GM08714 (cell line): ENCODE data around the gene EVA1B.

Experiments used
- H3K4me3 ChIP-seq: fragments of 200-500 bp; sonication (Bioruptor generic); 2 replicates; pipeline ENCODE4 v1.5.1; 2014; ENCODE audit warnings: mild to moderate bottlenecking, low read length, inconsistent platforms
- ZNF274 ChIP-seq: IDR thresholded peaks from 2 replicates; pipeline ENCODE4 v1.6.1; 2012; ENCODE audit warnings: mild to moderate bottlenecking, low read depth, low read length

The EVA1B gene

DNA sequence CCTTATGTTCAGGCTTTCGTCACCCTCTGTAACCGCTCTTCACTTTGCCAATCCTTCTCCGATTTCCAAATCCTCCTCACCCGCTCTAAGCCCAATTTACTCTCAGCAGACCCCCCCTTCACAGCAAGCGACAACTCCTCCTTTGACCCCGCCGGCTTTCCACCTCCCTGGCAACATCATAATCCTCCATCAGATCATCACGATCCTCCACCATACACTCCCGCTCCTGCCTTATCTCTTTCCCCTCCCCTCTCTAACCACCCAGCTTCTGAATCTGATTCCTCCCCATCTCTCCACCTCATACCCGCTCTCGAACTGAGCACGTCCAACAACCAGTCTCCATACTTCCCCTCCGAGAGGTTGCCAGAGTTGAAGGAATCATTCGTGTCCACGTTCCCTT is 7.5 kb upstream of the EVA1B start:
- no peak for TF ChIP-seq ZNF274
- H3K4me3 ChIP-seq = no peak overlapping the region

DNA sequence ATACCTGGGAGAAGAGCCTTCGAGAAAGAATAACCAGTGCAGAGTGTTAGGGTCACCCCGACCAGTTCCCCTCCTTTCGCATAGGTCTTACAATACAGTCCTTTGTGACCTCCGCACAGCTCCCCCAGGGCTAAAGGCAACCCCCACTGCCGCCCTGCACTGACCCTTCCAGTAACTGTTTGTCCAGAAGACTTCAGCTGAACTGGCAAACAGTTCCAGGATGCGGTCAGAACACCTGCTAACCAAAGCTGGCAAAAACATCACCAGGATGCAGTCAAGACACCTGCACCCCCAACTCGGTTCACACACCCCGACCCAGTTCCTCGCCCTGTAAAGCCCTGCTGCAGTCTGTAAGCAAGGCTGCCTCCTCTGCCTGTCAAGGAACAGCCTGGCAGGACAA is 6.4 kb upstream of the EVA1B start:
- H3K4me3 ChIP-seq = no peak overlapping the region
- no peak for TF ChIP-seq ZNF274

DNA sequence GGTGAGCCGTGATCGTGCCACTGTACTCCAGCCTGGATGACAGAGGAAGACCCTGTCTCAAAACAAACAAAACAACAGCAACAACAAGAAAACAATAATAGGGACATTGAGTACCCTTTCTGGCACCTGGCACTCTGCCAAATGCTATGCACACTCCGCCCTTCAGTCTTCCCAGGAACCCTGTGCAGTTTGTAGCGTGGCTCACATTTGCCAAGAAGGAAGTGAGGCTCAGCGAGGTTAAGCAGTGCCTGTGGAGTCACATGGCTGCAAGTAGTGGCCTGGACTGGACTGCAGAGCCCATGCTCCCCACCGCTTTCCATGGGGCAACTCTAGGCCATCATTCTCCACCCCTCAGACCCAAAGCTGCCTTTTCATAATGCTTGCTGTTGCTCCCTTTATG is 5.3 kb upstream of the EVA1B start:
- H3K4me3 ChIP-seq = no peak overlapping the region
- TF ChIP-seq ZNF274 = no peak

DNA sequence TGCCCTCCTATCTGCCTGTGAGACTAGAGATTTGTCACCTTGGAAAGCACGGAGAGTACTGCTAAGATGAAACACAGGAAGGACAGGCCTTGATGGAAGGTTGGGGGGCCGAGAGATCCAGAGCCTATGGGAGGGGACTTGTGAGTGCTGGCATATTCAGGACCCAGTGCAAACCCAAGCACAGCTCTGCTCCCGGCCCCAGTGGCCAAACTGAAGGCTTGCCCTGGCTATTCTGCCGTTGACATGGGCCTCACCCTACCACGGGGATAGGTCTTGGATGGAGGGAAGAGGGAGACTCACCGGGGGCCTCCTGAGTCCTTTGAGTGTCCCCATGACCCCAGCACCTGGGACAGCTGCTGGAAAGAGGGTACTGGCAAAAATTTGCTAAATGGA is 4.6 kb upstream of the EVA1B start:
- H3K4me3 ChIP-seq = no peak overlapping the region
- TF ChIP-seq ZNF274 = no peak

DNA sequence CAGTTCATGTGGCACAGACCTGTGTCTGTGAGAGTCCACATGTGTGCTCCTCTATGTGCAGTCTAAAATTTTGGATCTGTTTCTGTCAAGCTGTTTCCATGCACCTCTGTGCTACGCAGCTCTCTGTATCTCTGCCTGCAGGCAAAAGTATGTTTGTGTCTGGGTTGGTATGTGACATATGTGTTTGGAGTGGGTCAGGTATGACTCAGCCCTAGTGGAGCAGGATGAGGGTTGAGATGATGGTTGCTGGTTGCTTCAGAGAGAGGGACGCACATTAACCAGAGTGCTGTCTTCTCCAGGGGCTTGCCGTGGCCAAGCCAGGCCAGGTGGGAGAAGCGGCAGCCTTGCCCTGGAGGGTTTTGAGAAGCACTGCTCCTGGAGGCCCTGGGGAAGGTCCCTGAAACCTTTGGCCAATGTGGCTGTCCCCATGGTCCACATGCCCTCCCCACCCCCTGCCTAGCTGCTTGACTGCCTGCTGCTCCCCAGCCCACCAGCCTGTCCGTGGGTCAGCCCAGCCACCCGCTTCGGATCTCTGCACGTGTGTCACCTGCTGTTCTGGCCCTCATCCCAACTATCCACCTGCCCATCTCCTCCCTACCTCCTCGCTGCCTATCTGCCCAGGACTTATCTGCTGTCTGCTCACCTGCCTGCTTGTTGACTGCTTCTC is 4.1 kb upstream of the EVA1B start:
- no peak overlapping the region for H3K4me3 ChIP-seq
- TF ChIP-seq ZNF274 = no peak

DNA sequence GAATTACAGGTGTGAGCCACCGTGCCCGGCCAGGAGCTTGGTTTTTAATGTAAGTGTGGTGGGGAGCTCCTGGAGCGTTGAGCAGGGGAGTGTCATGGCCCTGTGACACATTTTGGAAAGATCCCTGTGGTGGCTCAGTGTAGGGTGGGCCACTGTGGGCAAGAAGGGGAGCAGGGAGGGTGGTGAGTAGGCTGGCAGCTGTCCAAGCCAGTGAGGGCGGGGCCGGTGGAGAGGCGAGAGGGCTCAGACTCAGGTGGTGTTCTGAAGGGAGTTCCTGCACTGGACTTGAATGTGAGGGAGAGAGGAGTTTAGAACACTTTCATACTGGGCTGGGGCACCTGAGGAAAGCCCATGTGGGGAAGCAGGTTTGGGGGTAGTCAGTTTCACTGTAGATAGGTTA is 3.1 kb upstream of the EVA1B start:
- no peak for TF ChIP-seq ZNF274
- H3K4me3 ChIP-seq = no peak overlapping the region

DNA sequence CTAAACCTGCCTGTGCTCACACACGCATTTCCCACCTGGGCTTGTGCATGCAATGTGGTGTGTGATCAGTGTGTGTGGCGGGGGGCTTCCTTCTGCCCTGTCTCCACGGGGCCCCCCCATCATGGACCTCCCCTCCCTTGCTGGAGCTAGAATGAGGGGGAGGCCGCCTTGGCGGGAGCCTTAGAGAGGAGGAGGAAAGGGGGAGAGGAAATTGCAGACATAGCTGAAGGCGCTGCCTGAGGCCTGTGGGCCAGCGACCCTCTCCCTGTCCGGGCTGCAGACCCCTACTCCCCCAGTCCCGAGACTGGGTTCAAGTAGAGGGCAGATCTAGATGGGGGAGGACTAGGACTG is 883 bp upstream of the EVA1B start:
- H3K4me3 ChIP-seq = no peak overlapping the region
- TF ChIP-seq ZNF274 = no peak

DNA sequence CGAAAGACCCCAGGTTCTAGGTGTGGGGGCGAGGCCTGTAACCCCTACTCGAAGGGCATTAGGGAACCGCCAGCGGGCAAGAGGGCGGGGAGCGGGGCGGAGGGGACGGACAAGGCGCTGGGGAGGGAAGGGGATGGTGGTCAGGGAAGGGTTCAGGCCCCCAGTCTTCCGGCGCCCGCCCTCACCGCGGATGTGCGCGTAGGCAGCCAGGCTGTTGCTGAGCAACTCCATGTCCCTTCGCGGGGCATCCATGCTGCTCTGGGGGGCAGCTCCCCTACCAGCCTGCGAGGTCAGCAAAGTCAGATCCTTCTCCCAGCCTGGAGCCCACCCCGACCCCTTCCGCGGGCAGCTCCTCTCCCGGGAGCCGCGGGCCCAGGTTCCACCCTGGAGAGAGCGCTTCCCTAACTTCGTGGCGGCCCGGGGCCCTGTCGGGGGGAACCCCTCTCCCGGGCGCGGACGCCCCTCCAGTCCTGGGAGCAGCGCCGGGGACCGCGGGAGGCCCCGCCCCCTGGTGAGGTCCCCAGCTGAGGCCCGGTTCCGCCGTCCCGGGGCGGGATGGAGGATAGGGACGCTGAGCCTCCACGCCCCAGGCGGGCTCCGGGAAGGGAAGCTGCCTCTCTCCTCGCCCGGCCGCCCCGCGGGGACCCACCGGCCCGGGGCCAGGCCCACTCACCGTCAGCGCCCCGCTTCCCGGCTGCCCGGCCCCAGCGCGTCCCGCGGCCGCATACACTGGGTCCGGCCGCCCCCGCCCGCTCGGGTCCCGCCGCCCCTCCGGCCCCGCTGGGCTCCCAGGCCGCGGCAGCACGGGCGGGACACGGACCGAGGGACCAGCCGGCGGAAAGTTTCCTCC is 434 bp downstream of the EVA1B start:
- TF ChIP-seq ZNF274 = no peak
- H3K4me3 ChIP-seq = peak overlapping the region; percentile 55; the same call in 1 of the 2 replicates

DNA sequence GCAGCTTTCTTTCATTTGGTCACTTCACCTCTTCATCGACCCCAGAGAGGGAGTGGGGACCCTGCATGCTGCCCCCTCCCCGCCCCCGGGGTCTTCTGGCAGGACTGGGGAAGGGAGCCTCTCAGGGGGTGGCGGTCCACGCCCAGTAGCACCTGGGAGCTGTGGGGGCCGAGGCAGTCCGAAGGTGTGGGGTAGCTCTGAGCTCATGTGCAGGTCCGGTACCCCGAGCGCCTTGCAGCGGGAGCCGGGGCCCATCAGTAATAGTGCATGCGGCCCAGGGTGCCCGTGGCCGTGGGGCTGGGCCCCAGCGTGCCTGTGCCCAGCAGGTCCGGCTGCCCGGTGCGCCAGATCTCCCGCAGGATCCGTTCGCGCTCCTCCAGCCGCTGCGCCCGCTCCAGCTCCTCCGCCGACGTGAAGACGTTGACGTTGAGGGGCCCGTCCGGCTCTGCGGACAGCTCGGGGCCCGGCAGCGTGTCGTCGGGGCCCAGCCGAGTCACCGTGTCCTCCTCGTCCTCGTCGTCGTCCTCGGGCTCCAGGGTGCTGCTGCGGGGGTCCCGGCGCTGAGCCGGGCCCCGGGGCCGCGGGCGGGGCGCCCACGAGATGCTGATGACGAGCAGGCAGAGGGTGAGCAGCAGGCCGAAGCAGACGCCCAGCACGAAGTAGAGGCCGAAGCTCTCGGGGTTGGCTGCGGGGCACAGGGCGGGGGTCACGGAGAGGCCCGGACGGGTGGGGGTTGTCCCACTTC is 1.2 kb downstream of the EVA1B start:
- TF ChIP-seq ZNF274 = no peak
- H3K4me3 ChIP-seq = no peak overlapping the region

DNA sequence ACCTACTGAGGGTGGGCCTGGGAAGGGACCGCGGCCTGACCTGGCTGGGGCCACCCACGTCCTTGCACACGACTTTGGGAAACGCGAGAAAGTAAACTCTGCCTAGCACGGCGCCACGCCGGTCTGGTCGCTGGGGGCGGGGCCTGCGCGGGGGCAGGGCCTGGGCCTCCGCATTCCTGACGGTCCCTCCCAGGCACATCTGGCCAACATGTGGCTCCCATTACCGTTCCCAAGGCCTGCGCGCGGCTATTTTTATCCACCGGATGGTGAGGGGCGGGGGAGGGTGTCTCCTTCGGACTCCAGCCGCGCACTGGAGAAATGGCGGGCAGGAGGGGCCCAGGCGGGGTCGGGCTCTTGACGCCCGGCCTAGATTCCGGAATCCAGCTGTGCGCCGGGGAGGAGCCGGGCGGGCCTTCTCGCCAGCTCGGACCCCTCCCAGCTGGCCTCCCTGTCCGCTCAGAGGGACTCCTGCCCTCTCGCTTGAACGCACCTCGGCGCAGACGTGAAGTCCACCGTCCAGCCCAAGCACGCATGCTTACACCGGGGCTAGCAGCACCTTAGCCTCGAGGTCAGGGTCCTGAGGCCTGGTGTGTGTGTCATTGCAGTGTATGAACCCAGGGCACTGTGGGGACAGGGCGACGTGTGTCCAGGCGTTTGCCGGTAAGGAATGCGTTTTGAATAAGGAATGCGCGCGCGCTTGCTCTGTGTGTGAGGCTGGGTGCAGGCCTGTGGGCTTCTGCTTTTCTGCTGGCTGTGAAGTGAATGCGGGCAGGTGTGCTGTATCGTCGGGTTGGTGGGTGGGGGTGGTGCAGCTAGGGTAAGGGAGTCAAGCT is 2.1 kb downstream of the EVA1B start:
- TF ChIP-seq ZNF274 = no peak
- H3K4me3 ChIP-seq = no peak overlapping the region; the same call in 1 of the 2 replicates

DNA sequence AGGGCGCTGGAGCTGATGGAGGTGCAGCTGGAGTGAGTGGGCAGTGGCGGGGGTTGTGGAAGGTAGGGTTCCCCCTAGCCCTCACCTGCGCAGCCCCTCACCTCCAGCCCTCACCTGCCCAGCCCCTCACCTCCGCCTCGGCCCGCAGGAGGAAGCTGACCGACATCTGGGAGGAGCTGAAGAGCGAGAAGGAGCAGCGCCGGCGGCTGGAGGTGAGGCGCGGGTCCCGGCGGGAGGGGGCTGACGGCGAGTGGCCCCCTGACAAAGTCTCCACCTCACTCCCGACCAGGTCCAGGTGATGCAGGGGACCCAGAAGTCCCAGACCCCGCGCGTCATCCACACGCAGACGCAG is 2.7 kb downstream of the EVA1B start:
- H3K4me3 ChIP-seq = no peak overlapping the region; the same call in 1 of the 2 replicates
- TF ChIP-seq ZNF274 = no peak

DNA sequence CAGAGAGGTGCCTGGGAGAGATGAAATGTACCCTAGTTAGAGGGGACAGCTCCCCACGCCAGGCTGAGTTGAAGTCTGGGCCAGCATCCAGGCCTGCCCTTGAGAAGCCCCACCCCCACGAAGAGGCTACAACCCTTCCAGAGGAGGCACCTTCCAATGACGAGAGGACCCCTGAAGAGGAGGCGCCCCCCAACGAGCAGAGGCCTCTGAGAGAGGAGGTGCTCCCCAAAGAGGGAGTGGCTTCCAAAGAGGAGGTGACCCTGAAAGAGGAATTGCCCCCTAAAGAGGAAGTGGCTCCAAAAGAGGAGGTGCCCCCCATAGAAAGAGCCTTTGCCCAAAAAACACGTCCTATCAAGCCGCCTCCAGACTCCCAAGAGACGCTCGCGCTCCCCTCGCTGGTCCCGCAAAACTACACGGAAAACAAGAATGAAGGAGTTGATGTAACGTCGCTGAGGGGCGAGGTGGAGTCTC is 3.1 kb downstream of the EVA1B start:
- TF ChIP-seq ZNF274 = no peak
- H3K4me3 ChIP-seq = no peak overlapping the region

DNA sequence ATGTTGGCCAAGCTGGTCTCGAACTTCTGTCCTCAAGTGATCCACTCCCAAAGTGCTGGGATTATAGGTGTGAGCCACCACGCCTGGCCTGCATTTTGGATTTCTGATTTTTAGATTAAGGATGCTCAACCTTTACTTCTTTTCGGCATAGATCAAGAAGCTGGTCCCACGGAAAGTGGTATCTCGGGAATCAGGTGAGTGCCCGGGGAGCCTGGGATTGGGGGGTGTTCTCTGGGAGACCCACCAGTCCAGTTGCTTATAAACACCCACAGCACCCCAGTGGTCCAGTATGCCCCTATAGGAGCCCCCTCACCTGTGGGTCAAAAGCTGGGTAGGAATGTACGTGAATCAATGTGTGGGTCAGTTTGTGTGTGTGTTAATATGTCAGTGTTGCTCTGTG is 14.0 kb downstream of the EVA1B start:
- no peak overlapping the region for H3K4me3 ChIP-seq
- no peak for TF ChIP-seq ZNF274
